Astrocyte of the hippocampus (primary cell): ENCODE data around the gene MUC5AC.
"Not testable (repeated sequence)": the region's sequence is repeated elsewhere in the genome, so short reads cannot be mapped to it uniquely, and the experiment has no call there.

Source experiments
- DNase-seq: peaks from one replicate; pipeline ENCODE4 v3.0.0; 2011; ENCODE audit warnings: low read depth, low spot score

MUC5AC gene

GRCh38 chr11:1175461-1176223 lies 17.9 kb downstream of the MUC5AC start:
- DNase-seq = no peak

DNA sequence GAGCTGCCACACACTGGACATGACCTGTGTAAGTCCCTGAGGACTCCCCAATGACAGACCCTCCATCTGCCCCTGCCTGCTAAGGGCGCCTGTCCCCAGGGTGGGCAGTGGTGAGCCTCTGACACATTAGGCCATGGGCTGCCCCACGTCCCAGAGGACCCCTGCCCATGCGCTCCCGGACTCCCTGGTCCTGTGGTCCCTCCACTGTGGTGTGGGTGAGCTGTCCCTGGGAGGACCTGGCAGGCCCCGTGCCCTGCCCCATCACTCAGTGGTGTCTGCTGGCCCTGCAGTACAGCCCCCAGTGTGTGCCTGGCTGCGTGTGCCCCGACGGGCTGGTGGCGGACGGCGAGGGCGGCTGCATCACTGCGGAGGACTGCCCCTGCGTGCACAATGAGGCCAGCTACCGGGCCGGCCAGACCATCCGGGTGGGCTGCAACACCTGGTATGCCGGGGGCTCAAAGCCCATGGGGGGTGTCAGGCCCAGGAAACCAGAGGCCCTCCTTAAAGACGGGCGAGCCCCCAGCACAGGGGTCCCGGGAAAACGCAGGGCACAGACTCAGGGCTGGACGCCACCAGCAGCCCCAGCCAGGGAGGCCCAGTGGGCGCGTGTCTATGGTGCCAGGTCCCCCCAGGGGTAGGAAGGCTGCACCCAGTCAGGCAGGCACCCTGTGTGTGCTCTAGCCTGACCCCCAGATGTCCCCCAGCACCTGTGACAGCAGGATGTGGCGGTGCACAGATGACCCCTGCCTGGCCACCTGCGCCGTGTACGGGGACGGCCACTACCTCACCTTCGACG lies 18.7 kb downstream of the MUC5AC start:
- DNase-seq = no peak

- no peak for DNase-seq
Observed at GRCh38 chr11:1177020-1177770, 19.4 kb downstream of the MUC5AC start.

GRCh38 chr11:1177771-1178090 lies 20.0 kb downstream of the MUC5AC start:
- DNase-seq = no peak

DNA sequence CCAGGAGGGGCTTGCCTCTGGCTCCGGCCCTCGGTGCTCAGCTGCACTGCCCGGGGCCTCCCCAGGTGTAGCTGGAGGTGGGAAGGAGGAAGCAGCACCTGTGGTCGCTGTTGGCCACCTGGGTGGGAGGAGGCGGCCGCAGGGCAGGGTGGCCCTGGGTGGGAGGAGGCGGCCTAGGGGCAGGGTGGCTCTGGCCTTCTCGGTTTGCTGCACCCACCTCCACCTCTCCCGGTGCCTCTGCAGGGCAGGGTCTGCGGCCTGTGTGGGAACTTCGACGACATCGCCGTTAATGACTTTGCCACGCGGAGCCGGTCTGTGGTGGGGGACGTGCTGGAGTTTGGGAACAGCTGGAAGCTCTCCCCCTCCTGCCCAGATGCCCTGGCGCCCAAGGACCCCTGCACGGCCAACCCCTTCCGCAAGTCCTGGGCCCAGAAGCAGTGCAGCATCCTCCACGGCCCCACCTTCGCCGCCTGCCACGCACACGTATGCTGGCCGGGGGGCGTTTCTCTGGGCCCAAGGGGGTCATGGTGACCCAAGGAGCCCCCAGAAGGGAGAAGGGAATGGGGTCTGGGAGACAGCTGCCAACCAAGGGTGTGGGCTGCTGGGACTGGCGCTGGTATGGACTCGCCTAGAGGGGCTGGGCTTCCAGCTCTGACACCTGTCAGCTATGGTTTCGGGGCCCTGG lies 20.6 kb downstream of the MUC5AC start:
- DNase-seq = no peak

GRCh38 chr11:1178906-1179305 lies 21.2 kb downstream of the MUC5AC start:
- DNase-seq = no peak

DNA sequence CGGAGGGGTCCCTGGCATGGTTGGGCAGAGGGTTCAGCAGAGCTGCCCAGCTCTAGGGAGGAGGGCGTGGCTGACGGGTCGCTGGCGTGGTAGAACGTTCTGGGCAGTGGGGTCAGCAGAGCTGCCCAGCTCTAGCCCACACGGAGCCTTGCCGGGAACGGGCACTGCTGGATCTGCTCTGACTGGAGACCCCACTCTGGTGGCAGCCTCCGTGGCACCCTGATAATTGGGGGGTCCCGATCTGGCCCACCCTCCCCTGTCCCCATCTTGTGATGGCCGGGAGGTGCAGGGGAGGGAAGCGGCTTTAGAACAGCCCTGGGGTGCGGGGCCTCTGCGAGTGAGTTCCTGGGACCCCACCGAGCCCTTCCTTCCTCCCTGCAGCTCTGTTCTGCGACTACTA lies 21.9 kb downstream of the MUC5AC start:
- DNase-seq = no peak

- DNase-seq = no peak
Observed at GRCh38 chr11:1180171-1180570, 22.4 kb downstream of the MUC5AC start.

DNA sequence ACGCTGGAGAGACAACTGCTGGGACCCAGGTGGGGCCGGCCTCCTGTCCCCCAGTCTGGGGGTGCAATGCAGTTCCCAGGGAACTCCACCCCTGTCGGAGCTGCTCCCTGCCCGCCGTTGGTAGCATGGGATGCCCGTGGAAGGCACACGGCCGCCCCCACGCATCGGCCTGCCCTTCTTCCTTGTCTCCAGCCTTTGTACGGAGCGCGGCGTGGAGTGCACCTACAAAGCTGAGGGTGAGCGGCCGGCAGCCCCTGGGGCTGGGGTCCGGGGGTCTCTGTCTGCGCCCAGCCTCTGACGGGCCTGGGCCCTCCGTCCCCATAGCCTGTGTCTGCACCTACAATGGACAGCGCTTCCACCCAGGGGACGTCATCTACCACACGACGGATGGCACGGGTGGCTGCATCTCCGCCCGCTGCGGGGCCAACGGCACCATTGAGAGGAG lies 23.2 kb downstream of the MUC5AC start:
- no peak for DNase-seq

GRCh38 chr11:1181420-1181819 lies 23.7 kb downstream of the MUC5AC start:
- DNase-seq = no peak

- DNase-seq = no peak
Observed at GRCh38 chr11:1181853-1182535, 24.2 kb downstream of the MUC5AC start.

DNA sequence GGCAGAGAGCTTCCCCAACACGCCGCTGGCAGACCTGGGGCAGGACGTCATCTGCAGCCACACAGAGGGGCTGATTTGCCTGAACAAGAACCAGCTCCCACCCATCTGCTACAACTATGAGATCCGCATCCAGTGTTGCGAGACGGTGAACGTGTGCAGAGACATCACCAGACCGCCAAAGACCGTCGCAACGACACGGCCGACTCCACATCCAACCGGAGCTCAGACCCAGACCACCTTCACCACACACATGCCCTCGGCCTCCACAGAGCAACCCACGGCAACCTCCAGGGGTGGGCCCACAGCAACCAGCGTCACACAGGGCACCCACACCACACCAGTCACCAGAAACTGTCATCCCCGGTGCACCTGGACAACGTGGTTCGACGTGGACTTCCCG lies 26.4 kb downstream of the MUC5AC start:
- not testable (repeated sequence) for DNase-seq

DNA sequence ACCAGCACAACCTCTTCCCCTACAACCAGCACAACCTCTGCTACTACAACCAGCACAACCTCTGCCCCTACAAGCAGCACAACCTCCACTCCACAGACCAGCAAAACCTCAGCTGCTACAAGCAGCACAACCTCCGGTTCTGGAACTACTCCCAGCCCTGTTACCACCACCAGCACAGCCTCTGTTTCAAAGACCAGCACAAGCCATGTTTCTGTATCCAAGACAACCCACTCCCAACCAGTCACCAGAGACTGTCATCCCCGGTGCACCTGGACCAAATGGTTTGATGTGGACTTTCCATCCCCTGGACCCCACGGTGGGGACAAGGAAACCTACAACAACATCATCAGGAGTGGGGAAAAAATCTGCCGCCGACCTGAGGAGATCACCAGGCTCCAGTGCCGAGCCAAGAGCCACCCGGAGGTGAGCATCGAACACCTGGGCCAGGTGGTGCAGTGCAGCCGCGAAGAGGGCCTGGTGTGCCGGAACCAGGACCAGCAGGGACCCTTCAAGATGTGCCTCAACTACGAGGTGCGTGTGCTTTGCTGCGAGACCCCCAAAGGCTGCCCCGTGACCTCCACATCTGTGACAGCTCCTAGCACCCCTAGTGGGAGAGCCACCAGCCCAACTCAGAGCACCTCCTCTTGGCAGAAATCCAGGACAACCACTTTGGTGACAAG lies 30.8 kb downstream of the MUC5AC start:
- DNase-seq = not testable (repeated sequence)

- not testable (repeated sequence) for DNase-seq
Observed at GRCh38 chr11:1189816-1190215, 32.1 kb downstream of the MUC5AC start.

GRCh38 chr11:1191786-1192470 lies 34.2 kb downstream of the MUC5AC start:
- DNase-seq = not testable (repeated sequence)

GRCh38 chr11:1192741-1193325 lies 35.1 kb downstream of the MUC5AC start:
- no peak for DNase-seq

GRCh38 chr11:1193326-1194230 lies 35.8 kb downstream of the MUC5AC start:
- DNase-seq = no peak

DNA sequence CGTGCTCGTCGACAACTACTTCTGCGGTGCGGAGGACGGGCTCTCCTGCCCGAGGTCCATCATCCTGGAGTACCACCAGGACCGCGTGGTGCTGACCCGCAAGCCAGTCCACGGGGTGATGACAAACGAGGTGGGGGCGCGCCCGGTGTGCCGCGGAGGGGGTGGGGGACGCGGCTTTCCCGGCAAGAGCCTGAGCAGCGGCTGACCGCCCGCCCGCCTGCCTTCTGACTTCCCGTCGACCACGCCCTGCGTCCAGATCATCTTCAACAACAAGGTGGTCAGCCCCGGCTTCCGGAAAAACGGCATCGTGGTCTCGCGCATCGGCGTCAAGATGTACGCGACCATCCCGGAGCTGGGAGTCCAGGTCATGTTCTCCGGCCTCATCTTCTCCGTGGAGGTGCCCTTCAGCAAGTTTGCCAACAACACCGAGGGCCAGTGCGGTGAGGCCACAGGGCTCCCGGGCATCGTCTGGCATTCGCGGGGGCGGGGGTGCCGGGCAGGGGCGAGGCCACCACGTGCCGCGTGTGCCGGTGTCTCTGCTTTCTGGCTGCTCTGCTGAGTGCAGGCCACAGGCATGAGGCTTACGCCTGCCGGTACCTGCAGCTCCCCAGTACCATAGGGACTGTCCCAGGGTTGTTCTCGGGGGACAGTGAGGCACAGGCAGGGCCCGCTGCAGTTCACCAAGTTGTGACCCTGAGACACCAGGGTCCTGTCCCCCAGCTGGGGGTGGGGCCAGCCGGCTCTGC lies 36.7 kb downstream of the MUC5AC start:
- no peak for DNase-seq
